ENCODE measurements around the gene RBM33. TPM values are rescaled to one million over a fixed set of nuclear protein-coding genes. Genes with fewer than 3 reads are reported as not detected.

The RBM33 gene
- total and polyA plus RNA-seq, 9 of the 15 experiments (the other 6 are each of a cell fraction or from before 2014, with no cell fraction given) = 4.4 to 80.7 (median 27.3) TPM

GRCh38 chr7:155637155-155637554 lies 7.3 kb upstream of the RBM33 start:
- Histone ChIP-seq H3K27me3 (ENCODE audit: control insufficient read depth in 2 of 2, insufficient read depth in 2 of 2, low read length in 2 of 2) (no peaks in the 10 kb centered on the region), H3K79me2 (ENCODE audit: control insufficient read depth, insufficient read depth, low read length) (no peaks in the 10 kb centered on the region), H2AFZ (ENCODE audit: low read depth, low read length) (no peak overlapping the region), H3K27ac (ENCODE audit: extremely low read depth, low read depth, low read length) (no peak overlapping the region), H3K9me3 (replicated peaks; ENCODE audit: control insufficient read depth, insufficient read depth, low read depth, low read length) (peaks cover 29% of the 10 kb centered on the region), H3K4me1 (replicated peaks in 1 of 2; ENCODE audit: control insufficient read depth in 2 of 2, insufficient read depth in 2 of 2, low read length in 2 of 2) (no peaks in the 10 kb centered on the region), H4K20me1 (replicated peaks; ENCODE audit: control insufficient read depth, insufficient read depth, low read length) (no peaks in the 10 kb centered on the region), H3K4me2 (ENCODE audit: insufficient read depth, low read length) (no peak overlapping the region), H3K9ac (ENCODE audit: insufficient read depth in 1 of 2, low read depth in 2 of 2, low read length in 2 of 2) (no peak overlapping the region), H3K4me3 (no peak overlapping the region), H3K9me1 (ENCODE audit: control insufficient read depth, insufficient read depth, low read length) (no peaks in the 10 kb centered on the region), H3K36me3 (ENCODE audit: control insufficient read depth, insufficient read depth, low read length) (peaks cover 13% of the 10 kb centered on the region)
- no TSS peak for BruUV-seq (replicated peaks)
- CTCF ChIA-PET (ENCODE audit: low intra/inter-chr PET ratio) = no interaction called here
- WGBS (ENCODE audit: insufficient coverage, low coverage, missing lambda C conversion rate) = 36% methylated on average over 4 of the region's 4 CpGs
- intact Hi-C loops (cut with micrococcal nuclease) = no loop called here
- no peak for ATAC-seq
- in situ Hi-C loops (cut with MboI) = no loop called here
- DNase-seq (ENCODE audit: extremely low read depth in 1 of 4, low spot score in 3 of 4) = no peak
- POLR2A ChIA-PET = interaction anchor here (0.9 kb wide), 1 partner anchor 16 kb away, joined by 3 read pairs; no protein-coding TSS in a partner anchor
- TF ChIP-seq MGA (IDR thresholded peaks at IDR 0.05) = 0 out of 2 replicates have a peak, but pooled peaks have one; percentile 41
- peak in 1 of 2 experiments; percentile 37 for TF ChIP-seq E2F6 (IDR thresholded peaks at IDR 0.05; ENCODE audit: borderline replicate concordance in 1 of 2, extremely low read depth in 1 of 2, insufficient read depth in 1 of 2, insufficient read length in 1 of 2, low read depth in 1 of 2, low read length in 1 of 2, poor library complexity in 1 of 2, severe bottlenecking in 1 of 2)
- peak; percentile 32; the same call in 1 of the 2 replicates for TF ChIP-seq SOX6 (IDR thresholded peaks at IDR 0.05)
- TF ChIP-seq NKRF (IDR thresholded peaks at IDR 0.05; ENCODE audit: borderline replicate concordance) = no peak
- peak; percentile 95 for TF ChIP-seq ZNF75A (CRISPR knock-in tag; IDR thresholded peaks at IDR 0.05)
- FAIRE-seq = no peak

All from K562 (cell line).